Measurements from ENCODE around the gene MSTN.
A peak's percentile ranks its signal among the peaks of the same experiment; 100 is the strongest.

MSTN gene

DNA sequence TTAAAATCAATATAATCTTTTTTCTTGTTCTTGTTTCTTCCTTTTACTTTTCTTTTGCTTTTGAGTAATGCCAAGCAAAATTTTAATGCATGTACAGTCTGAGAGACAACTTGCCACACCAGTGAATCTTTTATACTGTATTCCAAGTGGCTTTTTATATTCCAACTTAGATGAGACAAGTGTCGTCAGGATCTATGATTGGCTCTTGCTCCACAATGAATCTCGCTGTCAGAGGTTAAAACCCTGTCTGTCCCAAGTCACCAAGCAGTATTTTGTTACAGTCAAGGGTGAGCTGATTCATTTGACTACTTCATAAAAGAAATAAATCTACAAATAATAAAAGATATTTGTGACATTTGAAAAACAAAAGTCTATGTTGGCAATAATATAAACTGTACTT lies at the start of gene MSTN:
MSTN (minus strand) TSS at position 129 of the 400 bp plus-strand sequence. CDS start 133 bp downstream, outside the sequence.
- DNase-seq (ENCODE audit: low read depth), result no peak

DNA sequence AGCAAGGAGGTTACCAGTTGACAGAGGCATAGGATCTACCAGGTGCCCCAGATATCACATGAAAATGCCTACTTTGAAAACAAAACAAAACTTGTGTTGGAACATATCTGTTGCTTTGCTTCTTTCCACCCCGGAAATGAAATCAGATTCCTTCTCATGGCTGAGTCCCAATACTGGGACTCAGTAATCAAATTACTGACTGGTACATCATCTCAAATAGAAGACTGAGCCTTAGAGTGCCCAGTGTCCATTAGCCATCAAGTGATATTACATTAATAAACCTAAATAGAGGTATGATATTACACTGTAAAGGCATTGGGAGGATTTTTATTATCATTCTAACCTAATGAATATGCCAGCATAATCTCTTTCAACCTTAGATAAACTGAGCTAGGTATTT lies 48.6 kb upstream of the MSTN start:
- DNase-seq (ENCODE audit: low read depth), result no peak

GRCh38 chr2:190110699-190111098 lies 48.2 kb upstream of the MSTN start:
- no peak for DNase-seq (ENCODE audit: low read depth)

GRCh38 chr2:190110131-190110530 lies 47.6 kb upstream of the MSTN start:
- no peak for DNase-seq (ENCODE audit: low read depth)

DNA sequence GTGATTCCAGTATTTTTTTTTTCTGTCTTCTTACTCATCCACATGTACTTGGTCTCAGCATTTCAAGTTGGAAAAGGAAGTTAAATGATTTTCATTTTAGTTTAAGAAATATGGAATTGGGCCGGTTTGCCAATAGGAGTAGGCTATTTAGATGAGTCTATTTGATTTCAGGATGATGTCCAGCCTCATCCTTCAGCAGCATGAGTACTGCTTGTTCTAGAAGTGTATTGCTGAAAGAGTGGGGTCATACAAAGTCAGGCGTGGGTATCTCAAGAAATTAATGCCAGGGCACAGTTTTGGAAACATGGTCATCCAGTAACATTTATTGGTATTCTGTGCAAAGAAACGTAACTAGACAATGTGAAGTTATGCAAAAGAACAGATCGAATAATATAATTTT lies 44.9 kb upstream of the MSTN start:
- DNase-seq (ENCODE audit: low read depth), result no peak

DNA sequence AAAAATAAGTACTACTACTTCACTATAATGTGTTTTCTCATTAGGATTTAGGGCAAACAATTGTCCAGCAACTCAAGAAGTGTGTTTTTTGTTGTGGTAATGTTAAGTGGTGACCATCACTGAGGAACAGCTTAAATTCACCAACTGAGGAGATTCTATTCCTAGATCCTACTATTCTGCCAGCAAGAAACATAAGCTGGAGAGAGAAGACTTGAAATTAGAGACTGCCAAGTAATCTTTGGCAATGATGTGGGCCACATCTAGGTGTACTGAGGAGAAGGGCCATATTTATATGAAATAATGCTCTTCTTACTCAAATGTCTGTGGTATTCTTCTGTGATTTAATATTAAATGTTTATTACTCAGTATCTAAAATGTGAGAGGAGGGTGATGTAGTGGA lies 44.3 kb upstream of the MSTN start:
- DNase-seq (ENCODE audit: low read depth), result no peak

DNA sequence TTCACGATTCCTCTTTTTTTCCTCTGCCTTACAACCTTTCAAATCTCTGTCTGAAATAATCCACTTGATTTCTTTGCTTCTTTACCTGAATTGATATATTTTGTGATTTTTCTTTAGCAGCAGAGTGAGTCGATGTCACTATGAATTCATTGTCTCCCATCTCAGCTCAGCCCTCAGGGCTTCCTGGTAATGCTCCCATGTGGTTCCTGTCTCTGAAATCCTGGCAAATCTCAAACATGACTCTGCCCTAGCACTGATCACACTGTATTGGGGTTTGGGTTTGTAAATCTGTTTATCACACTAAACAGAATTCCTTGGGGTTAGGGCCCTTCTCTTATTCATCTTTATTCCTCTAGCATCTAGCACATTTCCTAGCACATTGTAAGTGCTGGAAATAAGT lies 43.0 kb upstream of the MSTN start:
- no peak for DNase-seq (ENCODE audit: low read depth)

GRCh38 chr2:190103144-190103543 lies 40.6 kb upstream of the MSTN start:
- no peak for DNase-seq (ENCODE audit: low read depth)

- DNase-seq (ENCODE audit: low read depth), result no peak
Observed at GRCh38 chr2:190099890-190100697, 37.6 kb upstream of the MSTN start.

- no peak for DNase-seq (ENCODE audit: low read depth)
Observed at GRCh38 chr2:190098851-190099250, 36.3 kb upstream of the MSTN start.

- no peak for DNase-seq (ENCODE audit: low read depth)
Observed at GRCh38 chr2:190097115-190097514, 34.6 kb upstream of the MSTN start.

GRCh38 chr2:190094316-190094871 lies 31.9 kb upstream of the MSTN start:
- DNase-seq (ENCODE audit: low read depth), result no peak

DNA sequence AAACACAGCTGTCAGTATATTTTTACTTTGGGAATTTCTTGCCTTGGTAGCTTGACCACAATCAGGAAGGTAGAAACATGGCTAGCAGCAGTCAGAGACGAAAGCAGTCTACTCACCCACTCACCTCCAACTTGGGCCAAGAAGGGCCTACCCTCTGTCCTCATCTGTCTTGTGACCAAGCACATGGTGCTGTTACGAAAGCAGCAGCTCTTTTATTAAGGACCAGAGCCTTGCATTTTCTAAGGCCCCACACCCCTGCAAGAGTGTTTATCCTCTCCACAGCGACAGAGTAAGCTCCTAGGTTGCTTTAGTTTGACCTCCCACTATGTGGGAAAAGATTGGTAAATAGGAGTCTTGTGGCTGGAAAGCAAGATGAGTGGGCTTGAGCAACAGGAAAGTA lies 31.3 kb upstream of the MSTN start:
- DNase-seq (ENCODE audit: low read depth), result no peak

GRCh38 chr2:190090148-190090547 lies 27.6 kb upstream of the MSTN start:
- DNase-seq (ENCODE audit: low read depth), result no peak

DNA sequence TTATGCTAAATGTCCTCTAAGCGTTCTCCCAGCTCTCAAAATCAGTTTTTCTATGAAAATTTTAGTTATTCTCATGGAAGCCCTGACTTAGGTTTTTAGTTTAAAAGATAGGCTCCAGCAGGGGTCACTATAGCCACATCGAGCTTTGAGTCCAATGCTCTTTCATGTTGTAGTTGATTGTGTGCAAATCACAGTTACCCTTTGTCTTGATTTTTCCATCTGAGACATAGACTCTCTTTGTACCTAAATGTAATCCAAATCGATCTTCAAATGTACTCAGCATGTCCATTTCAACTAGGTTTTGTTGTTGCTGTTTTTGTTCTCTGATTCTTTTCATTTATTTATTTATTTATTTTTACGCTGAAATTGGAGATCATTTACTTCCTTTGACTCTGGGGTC lies 26.4 kb upstream of the MSTN start:
- DNase-seq (ENCODE audit: low read depth), result peak; percentile 19

DNA sequence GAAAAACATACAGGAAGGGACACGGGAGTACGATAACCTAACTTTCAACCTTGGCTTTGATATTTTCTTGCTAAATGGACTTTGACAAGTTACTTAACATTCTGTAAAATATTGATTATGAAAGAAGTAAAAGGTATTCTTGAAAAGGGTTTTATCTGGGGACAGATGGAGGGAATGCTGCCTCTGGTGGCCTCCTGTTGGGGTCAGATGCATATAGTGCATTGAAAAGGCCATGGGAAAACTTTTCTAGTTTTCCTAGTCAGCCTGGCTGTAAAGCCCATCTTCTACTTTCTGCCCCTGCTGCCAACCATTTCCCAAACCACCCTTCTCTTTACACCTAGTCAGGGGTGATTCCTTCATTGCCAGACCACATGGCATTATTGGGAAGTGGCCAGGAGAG lies 22.2 kb upstream of the MSTN start:
- DNase-seq (ENCODE audit: low read depth), result no peak

GRCh38 chr2:190082118-190082517 lies 19.6 kb upstream of the MSTN start:
- DNase-seq (ENCODE audit: low read depth), result no peak

GRCh38 chr2:190080527-190081049 lies 18.1 kb upstream of the MSTN start:
- no peak for DNase-seq (ENCODE audit: low read depth)

GRCh38 chr2:190079160-190079559 lies 16.6 kb upstream of the MSTN start:
- no peak for DNase-seq (ENCODE audit: low read depth)

DNA sequence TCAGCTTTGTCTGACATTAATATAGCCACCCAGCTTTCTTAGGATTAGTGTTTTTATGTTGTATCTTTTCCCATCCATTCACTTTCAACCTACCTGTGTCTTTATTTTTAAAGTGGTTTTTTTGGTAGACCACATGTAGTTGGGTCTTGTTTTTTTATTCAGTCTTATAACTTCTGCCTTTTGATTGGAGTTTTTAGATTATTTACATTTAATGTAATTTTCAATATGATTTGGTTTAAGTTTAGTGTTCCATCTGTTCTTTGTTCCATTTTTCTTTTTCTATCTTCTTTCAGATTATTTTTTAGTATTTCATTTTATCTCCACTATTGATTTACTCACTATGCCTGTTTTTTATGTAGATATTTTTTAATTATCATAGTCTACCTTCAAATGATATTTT lies 13.1 kb upstream of the MSTN start:
- DNase-seq (ENCODE audit: low read depth), result no peak

GRCh38 chr2:190069936-190070696 lies 7.6 kb upstream of the MSTN start:
- peak; percentile 4 for DNase-seq (ENCODE audit: low read depth)

GRCh38 chr2:190068764-190069163 lies 6.2 kb upstream of the MSTN start:
- no peak for DNase-seq (ENCODE audit: low read depth)

GRCh38 chr2:190065839-190066238 lies 3.3 kb upstream of the MSTN start:
- no peak for DNase-seq (ENCODE audit: low read depth)

Measured in activated T-cell treated with anti-CD3 and anti-CD28 coated beads for 24 hours (primary cell).